HTR-8/SVneo (cell line): ENCODE data around the gene ZFP36L2.
A peak's percentile ranks its signal among the peaks of the same experiment; 100 is the strongest.
"Not testable (repeated sequence)": the region's sequence is repeated elsewhere in the genome, so short reads cannot be mapped to it uniquely, and the experiment has no call there.

Source experiments
- DNase-seq: peaks from one replicate; pipeline ENCODE4 v3.0.0; 2011; ENCODE audit warnings: low spot score, mixed read lengths; ENCODE audit not compliant: insufficient read length
- FAIRE-seq: peaks from 2 replicates; lab custom pipeline; 2011; peaks lifted over from hg19 to GRCh38; lab: Jason Lieb, UNC

Gene ZFP36L2

DNA sequence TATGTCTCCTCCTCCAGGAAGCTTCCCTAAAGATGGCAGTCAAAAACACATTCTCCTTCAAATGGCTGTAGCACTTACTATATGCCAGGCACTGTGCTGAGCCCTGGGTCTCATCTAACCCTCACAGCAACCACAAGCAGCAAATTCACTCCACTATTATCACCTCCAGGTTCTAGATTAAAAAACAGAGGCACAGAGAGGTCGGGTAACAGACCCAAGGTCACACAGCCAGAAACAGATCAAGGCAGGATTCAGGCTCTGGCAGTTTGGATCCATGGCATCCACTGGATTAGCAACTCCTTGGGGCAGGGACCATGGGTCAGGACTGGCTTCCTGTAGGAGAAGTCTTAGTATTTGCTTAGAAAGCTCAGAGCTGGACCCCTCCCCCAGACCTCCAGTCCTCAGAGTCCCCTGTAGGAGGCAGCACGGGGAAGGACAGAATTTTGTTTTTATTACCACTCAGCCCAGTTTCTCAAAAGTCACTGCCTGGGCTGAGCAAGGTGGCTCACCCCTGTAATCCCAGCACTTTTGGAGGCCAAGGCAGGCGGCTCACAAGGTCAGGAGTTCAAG lies 34.4 kb downstream of the ZFP36L2 start:
- DNase-seq: no peak
- FAIRE-seq: no peak

DNA sequence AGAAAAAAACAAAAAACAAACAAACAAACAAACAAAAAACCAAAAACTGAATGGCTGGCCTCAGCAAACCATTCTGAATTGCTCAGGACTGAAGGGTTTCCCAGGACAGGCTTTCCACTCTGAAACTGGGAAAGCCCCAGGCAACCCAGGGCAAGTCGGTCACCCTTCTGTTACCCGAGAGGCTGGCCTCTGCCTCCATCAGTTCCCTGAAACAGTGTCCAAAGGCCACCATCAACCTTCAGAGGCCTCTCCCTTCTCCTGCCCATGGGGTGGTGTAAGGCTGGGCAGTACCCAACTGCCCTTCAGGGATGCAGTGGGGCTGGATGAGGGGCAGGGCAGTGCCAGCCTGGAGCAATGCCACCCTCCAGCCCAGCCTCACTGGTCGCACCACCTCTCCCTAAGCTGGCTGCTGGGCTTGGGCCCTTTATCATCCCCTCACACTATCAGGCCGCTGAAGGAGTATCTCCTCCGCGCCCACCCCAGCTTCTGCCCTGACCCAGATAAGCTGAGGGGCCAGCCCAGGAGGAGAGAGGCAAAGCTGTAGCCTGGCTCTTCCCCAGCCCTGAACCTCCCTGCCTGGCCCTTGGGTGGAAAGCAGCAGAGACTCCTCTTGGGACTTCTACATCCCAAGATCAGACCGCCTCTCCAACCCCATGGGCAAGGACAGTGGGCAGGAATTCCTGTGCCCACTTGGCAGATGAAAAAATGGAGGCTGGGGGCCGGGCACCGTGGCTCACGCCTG lies 35.9 kb downstream of the ZFP36L2 start:
- DNase-seq: no peak
- FAIRE-seq: no peak

DNA sequence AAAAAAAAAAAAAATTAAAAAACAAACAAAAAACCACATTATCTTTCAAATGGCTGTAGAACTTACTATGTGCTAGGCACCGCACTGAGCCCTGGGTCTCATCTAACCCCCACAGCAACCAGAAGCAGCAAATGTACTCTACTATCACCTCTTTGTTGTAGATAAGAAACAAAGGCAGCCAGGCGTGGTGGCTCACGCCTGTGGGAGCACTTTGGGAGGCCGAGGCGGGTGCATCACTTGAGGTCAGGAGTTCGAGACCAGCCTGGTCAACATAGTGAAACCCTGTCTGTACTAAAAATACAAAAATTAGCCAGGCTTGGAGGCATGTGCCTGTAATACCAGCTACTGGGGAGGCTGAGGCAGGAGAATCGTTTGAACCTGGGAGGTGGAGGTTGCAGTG lies 36.5 kb downstream of the ZFP36L2 start:
- not testable (repeated sequence) for DNase-seq, FAIRE-seq

DNA sequence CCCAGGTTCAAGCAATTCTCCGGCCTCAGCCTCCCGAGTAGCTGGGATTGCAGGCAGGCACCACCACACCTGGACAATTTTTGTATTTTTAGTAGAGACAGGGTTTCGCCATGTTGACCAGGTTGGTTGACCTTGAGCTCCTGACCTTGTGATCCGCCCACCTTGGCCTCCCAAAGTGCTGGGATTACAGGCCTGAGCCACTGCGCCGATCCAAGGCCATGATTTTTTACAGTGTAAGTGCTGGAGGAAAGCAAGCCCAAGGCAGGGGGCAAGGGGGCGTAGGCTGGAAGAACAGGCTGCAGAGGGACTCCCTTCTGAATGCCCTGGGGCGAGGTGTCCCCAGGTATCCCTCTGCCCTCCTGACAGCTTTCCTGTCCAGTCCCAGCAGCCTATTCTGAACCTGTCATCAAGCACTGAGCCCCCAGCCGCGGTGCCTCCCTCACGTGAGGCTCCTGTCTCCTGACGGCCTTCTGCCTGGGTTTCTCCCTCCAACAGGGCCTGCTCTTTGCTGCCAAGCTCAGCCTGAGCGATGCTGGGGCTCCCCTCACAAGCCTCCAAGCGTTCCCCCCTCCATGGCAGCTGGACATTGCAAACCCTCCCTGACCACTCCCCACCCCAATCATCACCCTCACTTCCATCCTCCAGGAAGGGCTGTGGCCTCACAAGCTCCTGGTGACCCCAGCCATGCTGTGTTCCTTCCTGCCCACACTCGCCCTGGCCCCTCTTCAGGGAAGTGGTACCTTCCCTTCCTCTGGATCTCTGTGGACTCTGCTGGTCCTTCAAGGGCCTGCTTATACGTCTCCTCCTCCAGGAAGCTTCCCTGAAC lies 37.6 kb downstream of the ZFP36L2 start:
- FAIRE-seq (no peak), DNase-seq (no peak)

DNA sequence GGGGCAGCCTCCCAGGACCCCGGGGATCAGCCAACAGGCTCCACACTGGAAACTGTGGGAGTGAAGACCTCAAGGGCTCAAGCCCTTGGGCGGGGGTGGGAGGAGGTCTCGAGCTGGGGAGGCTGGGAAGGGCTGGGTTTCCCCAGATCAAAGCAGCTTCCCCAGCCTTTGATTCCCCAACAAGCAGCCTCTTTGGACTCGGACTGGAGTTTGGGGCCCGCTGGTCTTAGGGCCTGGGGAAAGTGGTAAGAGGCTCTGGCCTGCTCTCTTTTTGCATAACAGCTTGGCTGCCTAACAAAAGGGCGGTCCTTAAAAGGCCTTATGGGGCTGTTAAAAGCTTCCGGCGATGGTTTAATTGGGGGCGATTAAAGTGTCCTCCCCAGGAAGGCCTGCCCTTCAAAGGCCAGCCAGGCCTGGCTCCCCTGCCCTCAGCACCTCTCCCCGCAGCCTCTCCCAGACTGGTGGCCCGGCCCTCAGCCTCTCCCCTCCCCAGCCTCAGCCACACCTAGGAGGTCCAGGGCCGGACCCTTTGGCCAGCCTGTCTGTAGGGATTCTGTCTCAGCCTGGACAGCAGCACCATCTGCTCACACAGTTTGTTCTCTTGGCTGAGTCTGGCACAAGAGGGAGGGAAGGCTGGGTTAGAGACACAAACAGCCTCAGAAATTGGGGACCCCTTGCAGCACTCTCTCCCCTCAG lies 39.6 kb downstream of the ZFP36L2 start:
- DNase-seq: no peak
- no peak for FAIRE-seq

DNA sequence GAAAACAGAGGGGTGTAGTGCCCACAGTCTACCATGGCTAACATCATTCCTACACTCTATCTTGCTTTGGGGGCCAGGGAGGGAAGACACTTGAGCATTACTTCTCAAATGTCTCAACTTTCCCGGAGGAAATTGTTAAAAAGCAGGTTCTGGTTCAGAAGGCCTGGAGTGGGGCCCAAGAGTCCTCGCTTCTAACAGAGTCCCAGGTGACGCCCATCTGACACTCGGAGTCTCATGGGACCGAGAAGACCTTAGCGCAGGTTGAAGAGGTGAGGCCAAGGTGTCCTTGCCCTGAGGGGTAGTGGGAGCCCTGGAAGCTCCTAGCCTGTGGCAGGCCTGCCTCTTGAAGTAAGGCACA lies 40.1 kb downstream of the ZFP36L2 start:
- FAIRE-seq: no peak
- DNase-seq: no peak

DNA sequence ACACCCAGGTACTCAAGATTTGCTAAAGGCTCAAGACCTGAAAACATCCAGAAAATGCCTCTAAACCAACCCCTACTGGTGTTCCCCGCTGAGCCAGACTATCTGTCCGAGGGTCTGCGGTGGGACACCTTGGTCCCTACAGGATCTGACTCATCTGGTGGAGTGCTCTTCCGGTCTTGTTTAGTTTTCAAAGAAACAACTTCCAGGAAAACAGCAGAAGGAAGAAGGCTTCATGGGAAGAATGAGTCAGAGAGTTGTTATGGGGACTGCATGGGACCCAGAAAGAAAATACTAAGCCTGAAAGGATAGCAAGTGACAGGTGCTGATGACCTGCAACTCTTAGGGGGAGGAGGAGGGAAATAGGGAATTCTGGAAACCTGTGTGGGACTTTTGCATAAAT lies 41.3 kb downstream of the ZFP36L2 start:
- FAIRE-seq (no peak), DNase-seq (no peak)

DNA sequence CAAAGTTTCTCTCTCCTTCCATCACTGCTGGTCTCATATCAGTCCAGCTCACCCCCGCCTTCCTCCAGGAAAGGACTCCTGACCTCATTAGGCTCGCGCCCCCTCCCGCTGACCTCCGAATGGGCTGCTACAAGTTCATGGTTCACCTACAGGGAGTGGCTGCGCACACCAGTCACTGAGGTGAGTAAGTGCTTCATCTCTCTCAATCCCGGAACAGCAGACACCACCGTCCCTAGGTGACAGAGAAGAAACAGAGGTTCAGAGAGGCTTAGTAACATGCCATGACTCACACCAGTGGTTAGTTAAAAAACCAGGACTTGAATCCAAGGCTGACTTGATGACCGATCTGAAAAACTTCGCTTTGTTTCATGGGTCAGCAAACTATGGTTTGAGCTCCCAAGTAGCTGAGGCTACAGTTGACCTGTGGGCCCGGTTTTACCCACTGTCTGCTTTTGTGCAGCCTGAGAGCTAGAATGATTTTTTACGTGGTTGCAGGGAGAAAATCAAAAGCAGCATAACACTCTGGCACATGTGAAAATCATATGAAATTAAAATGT lies 42.0 kb downstream of the ZFP36L2 start:
- no peak for DNase-seq
- no peak for FAIRE-seq

DNA sequence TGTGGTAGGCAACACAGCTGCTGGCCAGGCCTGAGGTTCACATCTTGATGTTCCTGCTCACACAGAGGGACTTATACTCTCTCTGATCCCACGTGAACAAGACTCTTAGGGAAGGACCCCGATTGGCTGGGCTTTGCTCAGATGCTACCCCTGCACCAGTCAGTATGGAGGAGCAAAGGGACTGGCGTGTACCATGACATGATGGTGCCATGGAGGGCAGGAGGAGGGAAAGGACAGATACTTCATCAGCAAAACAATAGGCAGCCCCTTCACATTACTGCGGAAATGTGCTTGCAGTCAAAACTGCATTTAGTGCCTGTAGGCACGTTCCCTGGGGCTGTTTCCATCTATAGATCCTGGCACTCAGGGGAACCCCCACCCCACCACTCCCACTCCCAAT lies 42.7 kb downstream of the ZFP36L2 start:
- FAIRE-seq (no peak), DNase-seq (no peak)

DNA sequence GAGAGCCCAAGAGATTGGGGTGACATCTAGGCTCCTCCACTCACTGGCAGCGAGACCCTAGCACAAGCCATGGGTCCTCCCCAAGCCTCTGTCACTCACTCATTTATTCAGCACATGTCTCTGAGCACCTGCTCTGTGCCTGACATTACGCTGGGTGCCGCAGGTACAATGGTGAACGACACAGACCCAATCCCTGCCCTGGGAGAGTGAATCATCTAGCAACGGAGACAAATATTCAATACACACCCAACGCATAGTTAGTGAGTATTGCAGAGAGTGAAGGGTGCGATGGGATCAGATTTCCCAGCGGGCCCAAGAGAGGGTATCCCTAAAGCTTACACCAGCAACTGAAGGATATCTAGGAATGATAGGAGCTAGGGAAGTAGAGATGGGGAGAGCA lies 45.5 kb downstream of the ZFP36L2 start:
- FAIRE-seq (no peak), DNase-seq (no peak)

DNA sequence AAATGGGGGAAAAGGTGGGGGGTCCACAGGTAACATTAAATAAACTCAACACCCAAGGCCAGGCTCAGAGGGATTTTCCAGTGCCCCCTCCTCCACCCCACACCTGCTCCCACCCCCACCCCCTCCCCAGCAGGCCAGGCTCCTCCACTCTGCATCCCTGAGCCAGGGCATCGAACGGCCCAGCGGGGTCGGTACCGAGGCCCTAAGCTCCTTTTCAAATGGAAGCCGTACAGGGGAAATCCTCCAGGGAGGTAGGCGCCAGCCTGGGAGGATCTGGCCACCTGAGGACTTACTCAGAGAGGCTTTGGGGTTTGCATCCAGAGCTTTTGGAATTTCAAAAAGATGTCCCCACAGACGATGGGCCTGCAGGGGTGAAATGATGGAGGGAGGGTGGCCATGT lies 46.5 kb downstream of the ZFP36L2 start:
- DNase-seq: no peak
- FAIRE-seq: no peak

DNA sequence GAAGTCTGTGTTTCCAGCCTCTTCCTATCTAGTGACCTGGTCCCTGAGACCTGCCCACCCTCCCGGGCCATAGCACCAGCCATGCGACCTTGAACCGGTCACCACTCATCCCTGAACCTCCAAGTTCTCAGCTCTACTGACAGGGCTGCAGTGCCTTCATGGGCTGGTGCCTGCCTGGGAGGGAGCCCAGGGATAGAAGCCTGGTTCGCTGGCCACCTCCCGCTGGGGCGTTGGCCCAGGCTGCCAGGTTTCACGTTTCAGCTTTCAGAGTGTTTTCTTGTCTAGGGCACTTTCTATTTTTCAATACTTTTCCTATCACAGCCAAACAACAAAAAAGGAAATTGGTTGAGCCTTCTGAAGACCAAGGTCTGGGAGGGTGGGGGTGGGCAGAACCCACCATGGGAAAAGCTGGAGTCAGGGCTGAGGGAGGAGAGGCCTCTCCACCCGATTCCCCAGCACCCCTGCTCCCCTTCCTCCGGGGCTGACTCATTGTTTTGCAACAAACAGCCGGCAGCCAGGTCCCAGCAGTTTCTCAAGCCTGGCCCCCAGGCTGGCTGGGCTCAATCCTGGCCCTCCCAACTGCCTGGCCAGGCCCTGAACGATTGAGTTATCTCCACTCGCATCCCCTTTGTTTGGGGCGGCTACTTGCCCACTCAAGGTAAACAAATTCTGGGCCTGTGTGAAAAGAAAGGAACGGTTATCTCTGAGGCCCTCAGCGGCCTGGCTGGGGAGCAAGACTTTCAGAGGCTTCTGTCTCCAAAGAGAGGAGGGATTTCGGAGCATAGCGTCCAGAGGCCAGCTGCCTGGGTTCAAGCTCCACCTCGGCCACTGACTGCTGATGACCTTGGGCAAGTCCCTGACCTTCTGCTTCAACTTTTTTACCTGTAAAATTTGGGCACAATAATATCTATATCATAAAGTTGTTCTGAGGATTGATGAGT lies 47.5 kb downstream of the ZFP36L2 start:
- FAIRE-seq: peak; percentile 9
- peak; percentile 93 for DNase-seq

DNA sequence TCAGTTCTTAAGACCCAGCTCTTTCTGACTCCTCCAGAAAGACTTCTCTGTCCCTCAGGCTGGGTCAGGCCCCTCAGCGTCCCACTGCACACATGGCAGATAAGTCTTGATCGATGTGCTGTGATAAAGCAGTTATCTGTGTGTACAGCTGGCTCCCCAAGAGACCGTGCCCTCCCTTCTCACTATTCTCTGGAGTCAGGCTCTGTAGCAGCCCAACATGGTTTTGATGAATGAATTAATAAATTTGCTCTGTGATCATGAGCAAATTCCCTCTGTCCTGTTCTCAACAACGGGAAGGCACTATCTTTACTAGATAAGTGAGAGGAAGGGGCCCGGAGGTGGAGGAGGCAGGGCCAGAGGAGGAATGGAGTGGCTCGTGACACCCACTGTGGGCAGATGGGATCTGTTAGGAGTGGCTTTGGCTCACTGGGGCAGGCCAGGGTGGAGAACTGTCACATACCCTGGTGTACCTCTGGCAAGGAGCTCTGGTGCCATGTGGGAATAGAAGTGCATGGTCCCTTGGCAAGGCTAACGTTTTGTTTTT lies 48.3 kb downstream of the ZFP36L2 start:
- DNase-seq: no peak

DNA sequence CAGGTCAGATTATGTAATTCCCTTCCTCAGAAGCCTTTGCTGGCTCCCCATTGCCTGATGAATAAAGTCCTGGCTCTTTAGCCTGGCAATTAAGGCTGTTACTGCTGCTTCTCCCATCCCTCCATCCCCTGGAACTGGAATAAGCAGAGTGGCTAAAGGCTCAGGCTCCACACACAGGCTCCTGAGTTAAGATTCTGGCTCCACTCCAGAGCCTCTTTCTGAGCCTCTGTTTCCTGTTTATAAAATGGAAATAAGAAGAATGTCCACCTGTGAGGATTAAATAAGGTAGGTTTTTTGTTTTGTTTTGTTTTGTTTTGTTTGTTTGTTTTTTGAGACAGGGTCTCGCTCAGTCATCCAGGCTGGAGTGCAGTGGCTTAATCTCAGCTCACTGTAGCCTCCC lies 50.0 kb downstream of the ZFP36L2 start:
- FAIRE-seq (no peak), DNase-seq (no peak)

More for the DNA sequence above, 48.3 kb downstream of the ZFP36L2 start:
- FAIRE-seq: no peak

DNA sequence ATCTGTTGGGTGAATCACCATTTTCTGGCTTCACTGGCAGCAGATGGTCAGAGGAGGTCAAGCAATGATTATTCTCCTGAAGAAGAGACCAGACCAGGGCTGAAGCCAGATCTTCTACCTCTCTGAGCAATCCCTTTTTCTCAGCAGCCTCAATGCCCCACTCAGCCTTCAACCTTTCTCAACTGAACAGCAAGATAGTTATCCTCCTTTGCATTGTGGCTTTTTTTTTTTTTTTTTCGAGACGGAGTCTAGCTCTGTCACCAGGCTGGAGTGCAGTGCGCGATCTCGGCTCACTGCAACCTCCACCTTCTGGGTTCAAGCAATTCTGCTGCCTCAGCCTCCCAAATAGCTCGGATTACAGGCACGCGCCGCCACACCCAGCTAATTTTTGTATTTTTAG lies 50.5 kb downstream of the ZFP36L2 start:
- DNase-seq: no peak
- no peak for FAIRE-seq

DNA sequence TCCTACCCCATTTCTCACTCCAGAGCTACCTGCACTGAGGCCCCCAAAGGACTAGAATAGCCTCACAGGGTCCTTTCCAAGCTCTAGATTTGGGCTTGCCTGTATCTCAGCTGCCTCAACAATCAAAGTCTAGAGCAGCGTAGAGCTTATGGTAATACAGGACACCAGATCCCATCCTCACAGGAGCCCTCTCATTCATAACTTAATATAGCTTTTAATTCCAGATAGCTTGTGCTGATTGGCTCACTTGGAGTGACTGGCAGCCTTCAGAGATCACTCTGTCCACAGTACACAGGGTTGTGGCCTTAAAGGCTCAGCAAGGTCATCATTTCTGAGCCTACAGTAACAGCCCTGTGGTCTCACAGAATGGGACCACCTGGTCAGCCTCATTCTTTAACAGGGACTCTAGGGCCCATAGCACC lies 51.4 kb downstream of the ZFP36L2 start:
- FAIRE-seq: no peak
- DNase-seq: no peak

DNA sequence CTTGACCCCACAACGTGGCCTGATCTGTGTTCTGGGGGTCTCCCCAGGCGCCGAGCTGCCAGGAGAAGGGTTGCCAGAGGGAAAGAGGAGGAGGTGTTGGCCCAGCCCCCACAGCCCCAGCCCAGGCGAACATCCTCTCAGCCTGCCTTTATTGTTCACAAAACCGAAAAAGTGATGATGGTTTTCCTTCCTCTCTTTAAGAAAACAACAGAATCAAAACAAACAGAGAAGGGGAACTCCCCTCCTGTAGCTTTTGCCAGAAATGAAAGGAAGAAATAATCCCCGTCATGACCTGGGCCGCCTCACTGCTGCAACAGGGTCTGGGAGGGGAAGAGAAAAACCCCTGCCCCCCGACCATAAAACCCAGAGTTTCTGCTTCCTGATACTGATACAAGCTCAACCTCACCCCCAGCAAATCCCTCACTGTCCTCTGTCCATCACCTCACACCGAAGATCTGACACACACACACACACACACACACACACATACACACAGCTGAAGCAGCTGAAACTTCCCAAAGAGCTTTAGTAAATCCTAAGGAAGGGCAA lies 52.0 kb downstream of the ZFP36L2 start:
- DNase-seq (no peak), FAIRE-seq (no peak)
